H1 (cell line): ENCODE data around the gene GALNT9. TPM values are rescaled to one million over a fixed set of nuclear protein-coding genes. Genes with fewer than 3 reads are reported as not detected.

Experiments used
- CTCF ChIA-PET: fragments of 300-600 bp; sonication (Branson Sonifier 250); formaldehyde crosslinking; loops from one replicate; lab custom pipeline; 2021; ENCODE audit not compliant: partially characterized antibody; lab: Charles Lee
- POLR2A ChIA-PET: fragments of 300-600 bp; sonication (Branson Sonifier 250); formaldehyde crosslinking; loops from one replicate; lab custom pipeline; 2021; ENCODE audit warnings: inconsistent platforms; ENCODE audit not compliant: partially characterized antibody; lab: Charles Lee
- DNase-seq, 2 experiments: peaks; one replicate each; pipeline versions ENCODE4 v3.0.0 to v3.0.0-alpha.2; 2010 to 2022; ENCODE audit warnings: low spot score in 2 of 2, low read depth in 1 of 2, mixed read lengths in 1 of 2
- FAIRE-seq: peaks from 2 replicates; lab custom pipeline; 2011; peaks lifted over from hg19 to GRCh38; lab: Jason Lieb, UNC
- H2AFZ ChIP-seq: 2 replicates; pipeline ENCODE4 v1.8.1; 2012; ENCODE audit warnings: low read length, inconsistent platforms
- H2AK5ac ChIP-seq: 2 replicates; pipeline ENCODE4 v1.6.1; 2013; ENCODE audit warnings: low read depth, low read length
- H2BK120ac ChIP-seq: replicated peaks from 2 replicates; pipeline ENCODE3; 2013; ENCODE audit warnings: low read depth, low read length, inconsistent platforms
- H2BK12ac ChIP-seq: 2 replicates; pipeline ENCODE4 v1.6.1; 2013; ENCODE audit warnings: low read depth, low read length
- H2BK15ac ChIP-seq: 2 replicates; pipeline ENCODE4 v1.6.1; 2013; ENCODE audit warnings: low read length
- H2BK20ac ChIP-seq: 2 replicates; pipeline ENCODE4 v1.6.1; 2013; ENCODE audit warnings: low read length
- H2BK5ac ChIP-seq: 2 replicates; pipeline ENCODE4 v1.6.1; 2013; ENCODE audit warnings: low read depth, low read length
- H3K14ac ChIP-seq: 2 replicates; pipeline ENCODE4 v1.6.1; 2013; ENCODE audit warnings: inconsistent platforms; ENCODE audit not compliant: insufficient read length
- H3K18ac ChIP-seq: 2 replicates; pipeline ENCODE4 v1.6.1; 2013; ENCODE audit warnings: low read length; ENCODE audit errors: extremely low read depth
- H3K23ac ChIP-seq: 2 replicates; pipeline ENCODE4 v1.6.1; 2013; ENCODE audit warnings: inconsistent platforms; ENCODE audit not compliant: insufficient read length
- H3K23me2 ChIP-seq: 2 replicates; pipeline ENCODE4 v1.6.1; 2013; ENCODE audit warnings: low read depth, low read length
- H3K27ac ChIP-seq: 2 replicates; pipeline ENCODE4 v1.6.1; 2011; ENCODE audit warnings: low read depth, low read length, inconsistent platforms
- H3K27me3 ChIP-seq, 4 experiments: replicated peaks in 1 of 4; 1 replicate in 1 of 4; 2 replicates in 3 of 4; pipeline versions ENCODE4 v1.6.1 to v1.8.1; 2011 to 2013; ENCODE audit warnings: low read length in 3 of 4, mild to moderate bottlenecking in 3 of 4, inconsistent platforms in 2 of 4, mixed read lengths in 2 of 4, moderate library complexity in 1 of 4; ENCODE audit not compliant: control insufficient read depth in 3 of 4, insufficient read depth in 3 of 4; ENCODE audit errors: extremely low read depth in 1 of 4
- H3K36me3 ChIP-seq, 4 experiments: 2 replicates each; pipeline versions ENCODE4 v1.6.1 to v1.8.1; 2011 to 2013; ENCODE audit warnings: mild to moderate bottlenecking in 4 of 4, low read length in 3 of 4, moderate library complexity in 2 of 4, control low read depth in 1 of 4, inconsistent platforms in 1 of 4; ENCODE audit not compliant: insufficient read depth in 4 of 4, control insufficient read depth in 2 of 4
- H3K4ac ChIP-seq: replicated peaks from 2 replicates; pipeline ENCODE3; 2013; ENCODE audit warnings: low read length, low read depth, mixed read lengths, inconsistent platforms; ENCODE audit not compliant: insufficient read length
- H3K4me1 ChIP-seq, 4 experiments: replicated peaks in 1 of 4; 1 replicate in 1 of 4; 2 replicates in 3 of 4; pipeline versions ENCODE4 v1.6.1 to v1.8.1; 2011 to 2013; ENCODE audit warnings: low read length in 3 of 4, inconsistent platforms in 2 of 4, mixed read lengths in 1 of 4; ENCODE audit not compliant: insufficient read depth in 4 of 4, control insufficient read depth in 3 of 4
- H3K4me2 ChIP-seq, 2 experiments: 2 replicates each; pipeline versions ENCODE4 v1.6.1 to v1.8.1; 2011 to 2013; ENCODE audit warnings: low read depth in 2 of 2, low read length in 2 of 2, control low read depth in 1 of 2, inconsistent platforms in 1 of 2, mild to moderate bottlenecking in 1 of 2; ENCODE audit not compliant: insufficient read depth in 1 of 2
- H3K4me3 ChIP-seq, 4 experiments: fragments of 200-600, 300-600 bp in 1 of 4; sonication (generic), shearing (Covaris generic), sonication (Bioruptor Twin) in 1 of 4; 2 replicates each; pipeline versions ENCODE4 v1.5.1 to v1.8.1; 2011 to 2016; ENCODE audit warnings: low read length in 4 of 4, low read depth in 3 of 4, control low read depth in 2 of 4, inconsistent platforms in 2 of 4, mild to moderate bottlenecking in 2 of 4, mixed read lengths in 1 of 4, moderate library complexity in 1 of 4; ENCODE audit not compliant: insufficient read depth in 2 of 4; ENCODE audit errors: extremely low read depth in 1 of 4
- H3K56ac ChIP-seq: replicated peaks from 2 replicates; pipeline ENCODE3; 2013; ENCODE audit warnings: low read depth, mild to moderate bottlenecking, mixed read lengths, low read length, inconsistent platforms; ENCODE audit not compliant: insufficient read length
- H3K79me1 ChIP-seq: 2 replicates; pipeline ENCODE4 v1.6.1; 2013; ENCODE audit warnings: low read depth, low read length, control low read depth
- H3K79me2 ChIP-seq, 2 experiments: 2 replicates each; pipeline versions ENCODE4 v1.6.1 to v1.8.1; 2012 to 2013; ENCODE audit warnings: low read length in 2 of 2, mild to moderate bottlenecking in 2 of 2, inconsistent platforms in 1 of 2; ENCODE audit not compliant: insufficient read depth in 2 of 2, control insufficient read depth in 1 of 2
- H3K9ac ChIP-seq, 4 experiments: replicated peaks in 1 of 4; 1 replicate in 1 of 4; 2 replicates in 3 of 4; pipeline versions ENCODE4 v1.6.1 to v1.8.1; 2011 to 2013; ENCODE audit warnings: low read depth in 3 of 4, low read length in 3 of 4, control low read depth in 2 of 4, mild to moderate bottlenecking in 2 of 4, moderate library complexity in 2 of 4, inconsistent platforms in 1 of 4; ENCODE audit errors: extremely low read depth in 1 of 4
- H3K9me3 ChIP-seq, 2 experiments: 2 replicates each; pipeline versions ENCODE4 v1.6.1 to v1.8.1; 2012 to 2013; ENCODE audit warnings: mild to moderate bottlenecking in 2 of 2, moderate library complexity in 2 of 2, control low read depth in 1 of 2, inconsistent platforms in 1 of 2, low read depth in 1 of 2, low read length in 1 of 2, mixed read lengths in 1 of 2; ENCODE audit not compliant: insufficient read depth in 2 of 2
- H4K20me1 ChIP-seq, 2 experiments: replicated peaks in 1 of 2; 2 replicates each; pipeline versions ENCODE3 to v1.8.1; 2011 to 2013; ENCODE audit warnings: inconsistent platforms in 2 of 2, low read length in 2 of 2, mild to moderate bottlenecking in 1 of 2; ENCODE audit not compliant: insufficient read depth in 2 of 2, control insufficient read depth in 1 of 2
- H4K5ac ChIP-seq: 2 replicates; pipeline ENCODE4 v1.6.1; 2013; ENCODE audit warnings: low read length, low read depth, mixed read lengths, inconsistent platforms; ENCODE audit not compliant: insufficient read length
- H4K8ac ChIP-seq: 2 replicates; pipeline ENCODE4 v1.8.0; 2013; ENCODE audit warnings: mild to moderate bottlenecking, moderate library complexity, low read length, inconsistent platforms; ENCODE audit not compliant: insufficient read depth; ENCODE audit errors: extremely low read depth
- H4K91ac ChIP-seq: replicated peaks from 2 replicates; pipeline ENCODE3; 2013; ENCODE audit warnings: low read length, mixed read lengths, inconsistent platforms; ENCODE audit not compliant: insufficient read length
- BCL11A ChIP-seq, 2 experiments: IDR thresholded peaks; one replicate each; pipeline ENCODE4 v1.6.1; 2011; ENCODE audit warnings: low read depth in 2 of 2, low read length in 2 of 2, mild to moderate bottlenecking in 2 of 2
- WGBS, 2 experiments: shearing (Covaris generic) in 1 of 2; methylation state at CpG; one replicate each; pipeline versions ENCODE4 v1.1.6 to v1.1.7; 2013 to 2015; ENCODE audit warnings: low lambda C conversion rate in 2 of 2, mixed read lengths in 2 of 2, inconsistent platforms in 1 of 2, low coverage in 1 of 2, missing lambda C conversion rate in 1 of 2; ENCODE audit not compliant: insufficient replicate concordance in 2 of 2, insufficient coverage in 1 of 2, insufficient read length in 1 of 2; ENCODE audit errors: extremely low coverage in 1 of 2, missing lambda C conversion rate in 1 of 2; 5-methylcytosine and 5-hydroxymethylcytosine counted together
- polyA plus RNA-seq, 7 experiments: library from polyadenylated mRNA; depleted of rRNA in 3 of 7; stranded (reverse) in 5 of 7; unstranded in 2 of 7; fragments of >200 nt in 5 of 7; fragments of 200-250 nt in 2 of 7; gene quantifications; 1 replicate in 5 of 7; 2 replicates in 1 of 7; 4 replicates in 1 of 7; pipeline versions ENCODE4 v1.2.1 to v1.2.3, GENCODE V29; 2011 to 2013; ENCODE audit warnings: missing spikeins in 2 of 7, mixed read lengths in 2 of 7
- total RNA-seq: library from RNA; stranded (reverse); fragmentation: NEBNext Ultra II Directional; extraction: Animal tissue kit (Norgen Biotek cat#: 25700); gene quantifications from 2 replicates; pipeline ENCODE4 v1.2.1, GENCODE V29; 2021
- TF ChIP-seq, protein P1 (sequence below), 3 experiments: IDR thresholded peaks; 1 replicate in 2 of 3; 2 replicates in 1 of 3; pipeline versions ENCODE4 v1.5.1 to v1.6.1; 2011; ENCODE audit warnings: low read length in 3 of 3, mild to moderate bottlenecking in 3 of 3, inconsistent platforms in 2 of 3, low read depth in 1 of 3, moderate library complexity in 1 of 3; ENCODE audit not compliant: insufficient read depth in 1 of 3; ENCODE audit errors: control extremely low read depth in 1 of 3

Gene GALNT9
- total and polyA plus RNA-seq, 2 of the 8 experiments (the other 6 are each of a cell fraction or from before 2014, with no cell fraction given) = 2.0 to 3.6 TPM

DNA sequence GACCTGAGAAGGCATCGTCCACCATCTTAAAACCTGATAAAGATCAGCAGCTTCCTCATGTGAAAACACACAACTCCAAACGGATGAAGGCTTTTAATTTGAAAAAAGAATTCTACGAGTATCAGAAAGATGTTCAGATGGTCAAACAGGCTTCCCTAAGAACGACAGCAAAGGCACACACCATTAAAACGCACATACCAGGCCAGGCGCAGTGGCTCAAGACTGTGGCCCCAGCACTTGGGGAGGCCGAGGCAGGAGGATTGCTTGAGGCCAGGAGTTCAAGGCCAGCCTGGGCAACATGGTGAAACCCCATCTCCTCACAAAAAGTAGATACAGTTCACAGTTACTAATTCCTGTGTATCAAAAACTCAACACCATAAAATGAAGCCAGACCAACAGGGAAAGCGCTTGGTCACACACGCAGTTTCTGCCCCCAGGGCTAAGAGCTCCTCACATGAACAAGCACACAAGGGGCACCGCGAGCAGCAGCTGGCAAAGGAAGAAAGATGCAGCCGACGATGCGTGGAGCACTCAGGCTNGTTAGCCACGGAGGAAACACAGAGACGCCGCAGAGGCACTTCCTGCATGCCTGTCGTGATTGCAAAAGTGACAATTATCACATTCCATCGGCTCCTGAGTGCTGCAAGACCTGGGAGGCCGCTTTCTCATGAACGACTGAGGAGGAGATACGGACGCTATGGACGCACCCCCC lies 107.1 kb downstream of the GALNT9 start:
- no peak overlapping the region for H2BK120ac ChIP-seq
- no peak overlapping the region for H3K14ac ChIP-seq
- H3K27me3 ChIP-seq = peaks cover 1 to 12% (median 6%) of the 10 kb centered on the region in 4 experiments; a peak in 6 of 7 replicates
- no peak overlapping the region for H2BK5ac ChIP-seq
- H3K36me3 ChIP-seq = no peaks in the 10 kb centered on the region
- H4K91ac ChIP-seq = no peak overlapping the region
- no peak overlapping the region for H3K18ac ChIP-seq
- CTCF ChIA-PET = interaction anchor here (1.2 kb wide), 2 partner anchors 9 to 31 kb away, joined by 3 read pairs; no protein-coding TSS in a partner anchor
- H2BK15ac ChIP-seq = no peak overlapping the region
- H3K23me2 ChIP-seq = peaks cover 40% of the 10 kb centered on the region; the same call in 1 of the 2 replicates
- POLR2A ChIA-PET = no interaction called here
- no peak overlapping the region for H4K8ac ChIP-seq
- DNase-seq = no peak
- H3K79me2 ChIP-seq = no peaks in the 10 kb centered on the region
- no peaks in the 10 kb centered on the region for H3K79me1 ChIP-seq
- no peak overlapping the region for H3K9ac ChIP-seq
- peaks cover 0 to 12% of the 10 kb centered on the region in 2 experiments for H4K20me1 ChIP-seq
- no peak overlapping the region for H3K4me2 ChIP-seq
- H3K4me3 ChIP-seq = no peak overlapping the region
- WGBS, 2 experiments = 82% methylated on average over 21 of the region's 24 CpGs; no CpG with 5 or more reads in 1 of the 2 experiments
- no peak overlapping the region for H3K27ac ChIP-seq
- H2AFZ ChIP-seq = no peak overlapping the region
- H2AK5ac ChIP-seq = no peak overlapping the region
- no peak overlapping the region for H2BK12ac ChIP-seq
- no peaks in the 10 kb centered on the region for H3K4me1 ChIP-seq
- no peak overlapping the region for H3K56ac ChIP-seq
- peaks cover 0 to 3% of the 10 kb centered on the region in 2 experiments; a peak in 1 of 4 replicates for H3K9me3 ChIP-seq
- H4K5ac ChIP-seq = no peak overlapping the region
- H2BK20ac ChIP-seq = no peak overlapping the region
- no peak for FAIRE-seq
- H3K23ac ChIP-seq = no peak overlapping the region
- no peak overlapping the region for H3K4ac ChIP-seq
- TF ChIP-seq BCL11A (IDR thresholded peaks at IDR 0.05; ENCODE audit: low read depth in 2 of 2, low read length in 2 of 2) = no peak
- TF ChIP-seq, protein P1, sequence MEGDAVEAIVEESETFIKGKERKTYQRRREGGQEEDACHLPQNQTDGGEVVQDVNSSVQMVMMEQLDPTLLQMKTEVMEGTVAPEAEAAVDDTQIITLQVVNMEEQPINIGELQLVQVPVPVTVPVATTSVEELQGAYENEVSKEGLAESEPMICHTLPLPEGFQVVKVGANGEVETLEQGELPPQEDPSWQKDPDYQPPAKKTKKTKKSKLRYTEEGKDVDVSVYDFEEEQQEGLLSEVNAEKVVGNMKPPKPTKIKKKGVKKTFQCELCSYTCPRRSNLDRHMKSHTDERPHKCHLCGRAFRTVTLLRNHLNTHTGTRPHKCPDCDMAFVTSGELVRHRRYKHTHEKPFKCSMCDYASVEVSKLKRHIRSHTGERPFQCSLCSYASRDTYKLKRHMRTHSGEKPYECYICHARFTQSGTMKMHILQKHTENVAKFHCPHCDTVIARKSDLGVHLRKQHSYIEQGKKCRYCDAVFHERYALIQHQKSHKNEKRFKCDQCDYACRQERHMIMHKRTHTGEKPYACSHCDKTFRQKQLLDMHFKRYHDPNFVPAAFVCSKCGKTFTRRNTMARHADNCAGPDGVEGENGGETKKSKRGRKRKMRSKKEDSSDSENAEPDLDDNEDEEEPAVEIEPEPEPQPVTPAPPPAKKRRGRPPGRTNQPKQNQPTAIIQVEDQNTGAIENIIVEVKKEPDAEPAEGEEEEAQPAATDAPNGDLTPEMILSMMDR (IDR thresholded peaks at IDR 0.05; ENCODE audit: control extremely low read depth in 1 of 3, insufficient read depth in 1 of 3, low read depth in 1 of 3, low read length in 3 of 3) = no peak
